C1 segment of cervical spinal cord (tissue), 14 donors: ENCODE results near the gene GABPB2.

Source experiments
- DNase-seq, 14 donors: peaks; one replicate each; lab custom pipeline; 2025; lab: John Stamatoyannopoulos, UW

GABPB2 gene

GRCh38 chr1:151133018-151133806 lies 62.7 kb downstream of the GABPB2 start:
- DNase-seq = no peak

- no peak for DNase-seq
Measured at GRCh38 chr1:151134396-151134795, 63.8 kb downstream of the GABPB2 start.

- no peak for DNase-seq
Measured at GRCh38 chr1:151134991-151135390, 64.4 kb downstream of the GABPB2 start.

- DNase-seq = no peak
Measured at GRCh38 chr1:151135433-151136385, 65.1 kb downstream of the GABPB2 start.

- DNase-seq = no peak
Measured at GRCh38 chr1:151137789-151138188, 67.2 kb downstream of the GABPB2 start.

- DNase-seq = no peak
Measured at GRCh38 chr1:151142411-151143056, 72.0 kb downstream of the GABPB2 start.

- DNase-seq = no peak
Measured at GRCh38 chr1:151143057-151143435, 72.5 kb downstream of the GABPB2 start.

- no peak for DNase-seq
Measured at GRCh38 chr1:151143986-151144385, 73.4 kb downstream of the GABPB2 start.

GRCh38 chr1:151144474-151145303 lies 74.1 kb downstream of the GABPB2 start:
- DNase-seq = peak in 1 of 14 donors; percentile 29

- DNase-seq = peak in 4 of 14 donors; percentile 19 to 57 (median 34)
Measured at GRCh38 chr1:151145304-151146071, 74.9 kb downstream of the GABPB2 start.

GRCh38 chr1:151146072-151146411 lies 75.5 kb downstream of the GABPB2 start:
- DNase-seq = no peak

- DNase-seq = peak; percentile 67 to 97 (median 92)
Measured at GRCh38 chr1:151146412-151147131, 76.0 kb downstream of the GABPB2 start, which contains the start of gene SEMA6C. Gene SEMA6C (minus strand): TSS chr1:151146631. CDS start chr1:151142621, 4,010 bp downstream.

- DNase-seq = peak in 1 of 14 donors; percentile 72
Measured at GRCh38 chr1:151147132-151147503, 76.6 kb downstream of the GABPB2 start.

GRCh38 chr1:151147665-151148064 lies 77.1 kb downstream of the GABPB2 start:
- DNase-seq = no peak

GRCh38 chr1:151156515-151156819 lies 85.9 kb downstream of the GABPB2 start, which contains the start of gene TNFAIP8L2:
Gene TNFAIP8L2 (plus strand): TSS chr1:151156649. CDS start chr1:151158698, 2,049 bp downstream.
- peak in 3 of 14 donors; percentile 18 to 26 (median 21) for DNase-seq

- DNase-seq = peak in 5 of 14 donors; percentile 15 to 37 (median 27)
Measured at GRCh38 chr1:151157067-151157531, 86.5 kb downstream of the GABPB2 start.

- DNase-seq = no peak
Measured at GRCh38 chr1:151158326-151158725, 87.8 kb downstream of the GABPB2 start.

- DNase-seq = peak in 2 of 14 donors; percentile 30 to 31
Measured at GRCh38 chr1:151158751-151159251, 88.2 kb downstream of the GABPB2 start.

GRCh38 chr1:151159373-151159772 lies 88.8 kb downstream of the GABPB2 start:
- DNase-seq = no peak
